Spleen (tissue), 7 donors: Measurements from ENCODE around the gene HSPB8.
"Not testable (repeated sequence)": the region's sequence is repeated elsewhere in the genome, so short reads cannot be mapped to it uniquely, and the experiment has no call there.

Experiments used
- POLR2A ChIP-seq, 3 donors: fragments of 450-650 bp; IDR thresholded peaks; one replicate each; pipeline ENCODE4 v1.5.1; 2017; ENCODE audit warnings: antibody characterized with exemption in 3 of 3, mild to moderate bottlenecking in 1 of 3
- POLR2AphosphoS5 ChIP-seq, 3 donors: sonication (generic); formaldehyde crosslinking; IDR thresholded peaks; one replicate each; pipeline ENCODE4 v1.5.1; 2017; ENCODE audit warnings: antibody characterized with exemption in 3 of 3
- TF ChIP-seq, protein P1 (sequence below), 11 experiments: fragments of 200-600 bp in 7 of 11; fragments of 450-650 bp in 4 of 11; sonication (generic) in 4 of 11; IDR thresholded peaks in 8 of 11; conservative IDR thresholded peaks in 3 of 11; 1 replicate in 7 of 11; 2 replicates in 4 of 11; pipeline versions ENCODE4 v1.4.0 to v1.8.0; 2016 to 2021; ENCODE audit warnings: antibody characterized with exemption in 11 of 11, inconsistent platforms in 4 of 11, mild to moderate bottlenecking in 1 of 11
- donor health status: DM: no; HTN: no; CAD: no; lungs with moderate emphysema.
- donor health status: DM: no; HTN: no; CAD: no.
- donor health status: DM: no; HTN: no; CAD: no.

DNA sequence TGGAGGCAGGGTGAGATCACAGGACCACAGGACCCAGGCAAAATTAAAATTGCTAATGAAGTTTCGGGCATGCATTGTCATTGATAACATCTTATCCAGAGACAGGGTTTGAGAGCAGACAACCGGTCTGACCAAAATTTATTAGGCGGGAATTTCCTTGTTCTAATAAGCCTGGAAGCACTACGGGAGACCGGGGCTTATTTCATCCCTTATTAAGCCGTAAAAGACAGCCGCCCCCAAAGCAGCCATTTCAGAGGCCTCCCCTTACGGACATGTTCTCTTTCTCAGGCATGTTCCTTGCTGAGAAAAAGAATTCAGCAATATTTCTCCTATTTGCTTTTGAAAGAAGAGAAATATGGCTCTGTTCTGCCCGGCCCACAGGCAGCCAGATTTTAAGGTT, 40.1 kb downstream of the HSPB8 start:
- TF ChIP-seq, protein P1, sequence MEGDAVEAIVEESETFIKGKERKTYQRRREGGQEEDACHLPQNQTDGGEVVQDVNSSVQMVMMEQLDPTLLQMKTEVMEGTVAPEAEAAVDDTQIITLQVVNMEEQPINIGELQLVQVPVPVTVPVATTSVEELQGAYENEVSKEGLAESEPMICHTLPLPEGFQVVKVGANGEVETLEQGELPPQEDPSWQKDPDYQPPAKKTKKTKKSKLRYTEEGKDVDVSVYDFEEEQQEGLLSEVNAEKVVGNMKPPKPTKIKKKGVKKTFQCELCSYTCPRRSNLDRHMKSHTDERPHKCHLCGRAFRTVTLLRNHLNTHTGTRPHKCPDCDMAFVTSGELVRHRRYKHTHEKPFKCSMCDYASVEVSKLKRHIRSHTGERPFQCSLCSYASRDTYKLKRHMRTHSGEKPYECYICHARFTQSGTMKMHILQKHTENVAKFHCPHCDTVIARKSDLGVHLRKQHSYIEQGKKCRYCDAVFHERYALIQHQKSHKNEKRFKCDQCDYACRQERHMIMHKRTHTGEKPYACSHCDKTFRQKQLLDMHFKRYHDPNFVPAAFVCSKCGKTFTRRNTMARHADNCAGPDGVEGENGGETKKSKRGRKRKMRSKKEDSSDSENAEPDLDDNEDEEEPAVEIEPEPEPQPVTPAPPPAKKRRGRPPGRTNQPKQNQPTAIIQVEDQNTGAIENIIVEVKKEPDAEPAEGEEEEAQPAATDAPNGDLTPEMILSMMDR (IDR thresholded peaks at IDR 0.05 in 8 of 11, conservative IDR thresholded peaks at IDR 0.05 in 3 of 11): not testable (repeated sequence)
- TF ChIP-seq POLR2A, POLR2AphosphoS5 (IDR thresholded peaks at IDR 0.05): not testable (repeated sequence)
